GM12891 (cell line): ENCODE data around the gene SMIM23.

Source experiments
- POLR2A ChIP-seq: IDR thresholded peaks from 2 replicates; pipeline ENCODE4 v1.6.1; 2011; ENCODE audit warnings: low read depth, low read length, control low read depth
- POLR2AphosphoS5 ChIP-seq: IDR thresholded peaks from 2 replicates; pipeline ENCODE4 v1.6.1; 2011; ENCODE audit warnings: low read depth, low read length, control low read depth
- SPI1 ChIP-seq: IDR thresholded peaks from 2 replicates; pipeline ENCODE4 v1.6.1; 2011; ENCODE audit warnings: low read depth, low read length, control low read depth
- TAF1 ChIP-seq: IDR thresholded peaks from 2 replicates; pipeline ENCODE4 v1.6.1; 2011; ENCODE audit warnings: low read depth, low read length, control low read depth

DNA sequence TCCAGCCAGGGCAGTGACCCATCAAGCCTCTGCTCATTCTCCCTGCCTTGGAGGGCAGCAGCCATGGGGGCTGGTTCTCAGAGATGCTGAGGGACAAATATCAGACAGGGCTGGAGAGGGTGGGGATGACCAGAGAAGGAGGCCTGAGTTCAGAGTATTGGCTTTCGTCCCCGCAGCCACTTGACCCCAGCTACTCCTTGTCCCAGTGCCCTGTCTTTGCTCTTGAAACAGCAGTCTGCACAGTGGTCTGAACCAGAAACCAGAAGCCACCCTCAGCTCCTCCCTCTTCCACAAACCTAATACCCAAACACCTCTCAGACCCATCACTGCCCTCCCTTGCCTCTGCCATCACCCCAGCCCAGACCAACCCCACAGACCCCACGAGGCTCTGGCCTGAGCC, 36.3 kb upstream of the SMIM23 start:
- no peak for TF ChIP-seq TAF1
- no peak for TF ChIP-seq POLR2A
- TF ChIP-seq POLR2AphosphoS5, result no peak
- TF ChIP-seq SPI1, result no peak
